HepG2 (cell line): ENCODE data around the gene CLDN7. TPM values are rescaled to one million over a fixed set of nuclear protein-coding genes. Genes with fewer than 3 reads are reported as not detected.
A peak's percentile ranks its signal among the peaks of the same experiment; 100 is the strongest.

Experiments
- ATRX ChIP-seq: sonication (generic); formaldehyde crosslinking; IDR thresholded peaks from 2 replicates; pipeline ENCODE4 v1.4.0; 2020; ENCODE audit warnings: missing genetic modification reagents, borderline replicate concordance
- CREB1 ChIP-seq, 2 experiments: fragments of 450-650 bp in 1 of 2; IDR thresholded peaks; 2 replicates each; pipeline ENCODE4 v1.6.1; 2016 to 2017; ENCODE audit warnings: control low read depth in 1 of 2, mild to moderate bottlenecking in 1 of 2, missing compliant biosample characterization in 1 of 2, missing genetic modification characterization in 1 of 2
- DNMT1 ChIP-seq: sonication (generic); formaldehyde crosslinking; IDR thresholded peaks from 2 replicates; pipeline ENCODE4 v1.5.1; 2020; ENCODE audit warnings: mild to moderate bottlenecking, missing genetic modification reagents
- HHEX ChIP-seq: IDR thresholded peaks from 2 replicates; pipeline ENCODE4 v1.6.1; 2016; ENCODE audit warnings: control low read depth
- HIVEP1 ChIP-seq: sonication (generic); formaldehyde crosslinking; IDR thresholded peaks from 2 replicates; pipeline ENCODE4 v1.4.0; 2020; ENCODE audit warnings: mild to moderate bottlenecking, missing genetic modification reagents
- MTF1 ChIP-seq: sonication (generic); formaldehyde crosslinking; IDR thresholded peaks from 2 replicates; pipeline ENCODE4 v1.5.0; 2020; ENCODE audit warnings: missing genetic modification reagents
- NCOA5 ChIP-seq: sonication (generic); formaldehyde crosslinking; IDR thresholded peaks from 2 replicates; pipeline ENCODE4 v1.4.0; 2020; ENCODE audit warnings: missing genetic modification reagents
- POLR2AphosphoS2 ChIP-seq: IDR thresholded peaks from 2 replicates; pipeline ENCODE4 v1.6.1; 2011; ENCODE audit warnings: low read depth, low read length, improper control_type of control experiment
- SMAD1 ChIP-seq: sonication (generic); formaldehyde crosslinking; IDR thresholded peaks from 2 replicates; pipeline ENCODE4 v1.4.0; 2020; ENCODE audit warnings: missing genetic modification reagents, low read depth, mild to moderate bottlenecking, borderline replicate concordance
- SNAPC2 ChIP-seq: sonication (generic); formaldehyde crosslinking; IDR thresholded peaks from 2 replicates; pipeline ENCODE4 v1.8.1; 2022; ENCODE audit warnings: mild to moderate bottlenecking, missing genetic modification reagents
- SOX13 ChIP-seq, 3 experiments: fragments of 450-650 bp in 1 of 3; sonication (generic) in 1 of 3; formaldehyde crosslinking in 1 of 3; IDR thresholded peaks in 2 of 3; conservative IDR thresholded peaks in 1 of 3; 2 replicates each; pipeline versions ENCODE4 v1.5.0 to v1.6.1; 2016 to 2020; ENCODE audit warnings: antibody characterized with exemption in 1 of 3, mild to moderate bottlenecking in 1 of 3, missing compliant biosample characterization in 1 of 3, missing genetic modification reagents in 1 of 3, moderate library complexity in 1 of 3
- TMF1 ChIP-seq: sonication (generic); formaldehyde crosslinking; IDR thresholded peaks from 2 replicates; pipeline ENCODE4 v1.8.1; 2022; ENCODE audit warnings: low read depth, missing genetic modification reagents
- U2AF2 ChIP-seq: fragments of 200-400 bp; formaldehyde crosslinking; IDR thresholded peaks from 2 replicates; pipeline ENCODE4 v1.6.1; 2017; ENCODE audit warnings: low read depth, mild to moderate bottlenecking, low read length
- WIZ ChIP-seq: sonication (generic); formaldehyde crosslinking; IDR thresholded peaks from 2 replicates; pipeline ENCODE4 v1.5.1; 2020; ENCODE audit warnings: mild to moderate bottlenecking, missing genetic modification reagents
- ZNF33B ChIP-seq: sonication (generic); formaldehyde crosslinking; IDR thresholded peaks from 2 replicates; pipeline ENCODE4 v1.5.1; 2020; ENCODE audit warnings: mild to moderate bottlenecking, missing genetic modification reagents
- ZNF430 ChIP-seq: sonication (generic); formaldehyde crosslinking; IDR thresholded peaks from 2 replicates; pipeline ENCODE4 v1.9.0; 2021; ENCODE audit warnings: mild to moderate bottlenecking, missing genetic modification reagents
- ZNF510 ChIP-seq: sonication (generic); formaldehyde crosslinking; IDR thresholded peaks from 2 replicates; pipeline ENCODE4 v1.4.0; 2020; ENCODE audit warnings: low read depth, mild to moderate bottlenecking, missing genetic modification reagents
- ZNF556 ChIP-seq: sonication (generic); formaldehyde crosslinking; IDR thresholded peaks from 2 replicates; pipeline ENCODE4 v1.4.0; 2020; ENCODE audit warnings: mild to moderate bottlenecking, missing genetic modification reagents, borderline replicate concordance
- ZNF678 ChIP-seq: sonication (generic); formaldehyde crosslinking; IDR thresholded peaks from 2 replicates; pipeline ENCODE4 v1.4.0; 2020; ENCODE audit warnings: mild to moderate bottlenecking, missing genetic modification reagents
- polyA plus RNA-seq, 8 experiments: library from polyadenylated mRNA; depleted of rRNA in 3 of 8; stranded (reverse) in 7 of 8; unstranded in 1 of 8; fragments of >200 nt; fragmentation: Illumina TruSeq in 4 of 8; extraction: Trizol in 4 of 8; gene quantifications; 2 replicates each; pipeline versions ENCODE4 v1.2.1 to v1.2.3, GENCODE V29; 2011 to 2016; ENCODE audit warnings: low read depth in 4 of 8, missing spikeins in 1 of 8, mixed read lengths in 1 of 8; ENCODE audit not compliant: insufficient read depth in 1 of 8
- total RNA-seq, 5 experiments: library from RNA; depleted of rRNA; stranded (reverse); fragments of >200 nt; fragmentation: Illumina TruSeq; extraction: Trizol; gene quantifications; 2 replicates each; pipeline ENCODE4 v1.2.3, GENCODE V29; 2016; ENCODE audit warnings: low read depth in 1 of 5
- TF ChIP-seq, protein P1 (sequence below): sonication (generic); formaldehyde crosslinking; IDR thresholded peaks from 2 replicates; pipeline ENCODE4 v1.4.0; 2020; ENCODE audit warnings: missing genetic modification reagents
- TF ChIP-seq, protein P2 (sequence below): sonication (generic); formaldehyde crosslinking; IDR thresholded peaks from 2 replicates; pipeline ENCODE4 v1.4.0; 2020; ENCODE audit warnings: mild to moderate bottlenecking, missing genetic modification reagents
- TF ChIP-seq, protein P3 (sequence below): sonication (generic); formaldehyde crosslinking; IDR thresholded peaks from 2 replicates; pipeline ENCODE4 v1.4.0; 2020; ENCODE audit warnings: missing genetic modification reagents
- TF ChIP-seq, protein P4 (sequence below): sonication (generic); formaldehyde crosslinking; IDR thresholded peaks from 2 replicates; pipeline ENCODE4 v1.4.0; 2020; ENCODE audit warnings: missing genetic modification reagents
- TF ChIP-seq, protein P5 (sequence below): sonication (generic); formaldehyde crosslinking; IDR thresholded peaks from 2 replicates; pipeline ENCODE4 v1.5.0; 2020; ENCODE audit warnings: missing genetic modification reagents, mild to moderate bottlenecking, borderline replicate concordance

The CLDN7 gene
- total and polyA plus RNA-seq, 2 of the 13 experiments (the other 11 are each of a cell fraction or from before 2014, with no cell fraction given), result not detected

DNA sequence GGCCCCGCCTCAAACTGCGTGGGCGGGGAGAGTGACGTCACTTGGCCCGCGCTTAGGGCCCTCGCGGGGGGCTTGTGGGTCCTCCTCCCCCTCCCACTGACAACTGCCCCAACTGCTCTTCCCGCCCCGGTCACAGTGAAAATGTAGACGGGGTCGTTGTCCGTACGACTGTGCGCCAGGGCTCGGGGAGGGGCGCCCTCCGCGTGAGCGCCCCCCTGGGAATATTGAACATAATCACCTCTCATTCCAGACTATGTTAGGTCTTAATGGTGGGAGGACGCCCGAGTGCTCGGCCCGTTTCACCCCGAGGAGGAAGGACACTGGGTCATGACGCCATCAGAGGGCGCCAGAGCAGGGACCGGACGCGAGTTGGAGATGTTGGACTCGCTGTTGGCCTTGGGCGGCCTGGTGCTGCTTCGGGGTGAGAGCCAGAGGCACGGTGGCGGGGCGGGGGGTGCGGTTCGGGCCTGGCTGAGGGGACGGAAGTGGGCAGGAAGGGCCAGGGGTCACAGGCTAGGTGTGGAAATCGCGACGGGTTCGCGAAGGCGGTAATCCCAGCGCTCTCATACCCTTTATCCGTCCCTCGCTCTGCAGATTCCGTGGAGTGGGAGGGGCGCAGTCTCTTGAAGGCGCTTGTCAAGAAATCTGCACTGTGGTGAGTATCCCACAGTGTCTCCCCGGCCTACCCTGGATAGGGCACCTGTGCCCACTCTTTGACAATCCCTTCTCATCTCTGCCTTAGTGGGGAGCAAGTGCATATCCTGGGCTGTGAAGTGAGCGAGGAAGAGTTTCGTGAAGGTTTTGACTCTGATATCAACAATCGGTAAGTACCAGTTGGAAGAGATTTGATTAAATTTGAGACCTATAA, 9.9 kb downstream of the CLDN7 start, which contains the start of gene ELP5 (continued):
- TF ChIP-seq, protein P1, sequence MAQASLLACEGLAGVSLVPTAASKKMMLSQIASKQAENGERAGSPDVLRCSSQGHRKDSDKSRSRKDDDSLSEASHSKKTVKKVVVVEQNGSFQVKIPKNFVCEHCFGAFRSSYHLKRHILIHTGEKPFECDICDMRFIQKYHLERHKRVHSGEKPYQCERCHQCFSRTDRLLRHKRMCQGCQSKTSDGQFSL (CRISPR knock-in tag), result peak; percentile 84
- TF ChIP-seq, protein P2, sequence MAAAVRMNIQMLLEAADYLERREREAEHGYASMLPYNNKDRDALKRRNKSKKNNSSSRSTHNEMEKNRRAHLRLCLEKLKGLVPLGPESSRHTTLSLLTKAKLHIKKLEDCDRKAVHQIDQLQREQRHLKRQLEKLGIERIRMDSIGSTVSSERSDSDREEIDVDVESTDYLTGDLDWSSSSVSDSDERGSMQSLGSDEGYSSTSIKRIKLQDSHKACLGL, result peak; percentile 78
- no peak for TF ChIP-seq HHEX (CRISPR knock-in tag)
- peak; percentile 78 for TF ChIP-seq HIVEP1 (CRISPR knock-in tag)
- no peak for TF ChIP-seq MTF1 (CRISPR knock-in tag)
- TF ChIP-seq CREB1 (IDR thresholded peaks at IDR 0.05), result peak; percentile 99
- TF ChIP-seq CREB1 (CRISPR knock-in tag; IDR thresholded peaks at IDR 0.05), result peak; percentile 98
- no peak for TF ChIP-seq ZNF33B
- no peak for TF ChIP-seq SOX13 (IDR thresholded peaks at IDR 0.05)
- peak in 1 of 2 experiments; percentile 50; a peak in 2 of 4 replicates for TF ChIP-seq SOX13 (CRISPR knock-in tag; conservative IDR thresholded peaks at IDR 0.05 in 1 of 2, IDR thresholded peaks at IDR 0.05 in 1 of 2)
- TF ChIP-seq SMAD1 (CRISPR knock-in tag), result no peak
- TF ChIP-seq, protein P3, sequence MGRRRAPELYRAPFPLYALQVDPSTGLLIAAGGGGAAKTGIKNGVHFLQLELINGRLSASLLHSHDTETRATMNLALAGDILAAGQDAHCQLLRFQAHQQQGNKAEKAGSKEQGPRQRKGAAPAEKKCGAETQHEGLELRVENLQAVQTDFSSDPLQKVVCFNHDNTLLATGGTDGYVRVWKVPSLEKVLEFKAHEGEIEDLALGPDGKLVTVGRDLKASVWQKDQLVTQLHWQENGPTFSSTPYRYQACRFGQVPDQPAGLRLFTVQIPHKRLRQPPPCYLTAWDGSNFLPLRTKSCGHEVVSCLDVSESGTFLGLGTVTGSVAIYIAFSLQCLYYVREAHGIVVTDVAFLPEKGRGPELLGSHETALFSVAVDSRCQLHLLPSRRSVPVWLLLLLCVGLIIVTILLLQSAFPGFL (CRISPR knock-in tag), result no peak
- TF ChIP-seq ZNF556 (CRISPR knock-in tag), result peak; percentile 84; the same call in 1 of the 2 replicates
- no peak for TF ChIP-seq ZNF678
- TF ChIP-seq, protein P4, sequence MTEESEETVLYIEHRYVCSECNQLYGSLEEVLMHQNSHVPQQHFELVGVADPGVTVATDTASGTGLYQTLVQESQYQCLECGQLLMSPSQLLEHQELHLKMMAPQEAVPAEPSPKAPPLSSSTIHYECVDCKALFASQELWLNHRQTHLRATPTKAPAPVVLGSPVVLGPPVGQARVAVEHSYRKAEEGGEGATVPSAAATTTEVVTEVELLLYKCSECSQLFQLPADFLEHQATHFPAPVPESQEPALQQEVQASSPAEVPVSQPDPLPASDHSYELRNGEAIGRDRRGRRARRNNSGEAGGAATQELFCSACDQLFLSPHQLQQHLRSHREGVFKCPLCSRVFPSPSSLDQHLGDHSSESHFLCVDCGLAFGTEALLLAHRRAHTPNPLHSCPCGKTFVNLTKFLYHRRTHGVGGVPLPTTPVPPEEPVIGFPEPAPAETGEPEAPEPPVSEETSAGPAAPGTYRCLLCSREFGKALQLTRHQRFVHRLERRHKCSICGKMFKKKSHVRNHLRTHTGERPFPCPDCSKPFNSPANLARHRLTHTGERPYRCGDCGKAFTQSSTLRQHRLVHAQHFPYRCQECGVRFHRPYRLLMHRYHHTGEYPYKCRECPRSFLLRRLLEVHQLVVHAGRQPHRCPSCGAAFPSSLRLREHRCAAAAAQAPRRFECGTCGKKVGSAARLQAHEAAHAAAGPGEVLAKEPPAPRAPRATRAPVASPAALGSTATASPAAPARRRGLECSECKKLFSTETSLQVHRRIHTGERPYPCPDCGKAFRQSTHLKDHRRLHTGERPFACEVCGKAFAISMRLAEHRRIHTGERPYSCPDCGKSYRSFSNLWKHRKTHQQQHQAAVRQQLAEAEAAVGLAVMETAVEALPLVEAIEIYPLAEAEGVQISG (CRISPR knock-in tag), result peak; percentile 87
- no peak for TF ChIP-seq WIZ (CRISPR knock-in tag)
- TF ChIP-seq, protein P5, sequence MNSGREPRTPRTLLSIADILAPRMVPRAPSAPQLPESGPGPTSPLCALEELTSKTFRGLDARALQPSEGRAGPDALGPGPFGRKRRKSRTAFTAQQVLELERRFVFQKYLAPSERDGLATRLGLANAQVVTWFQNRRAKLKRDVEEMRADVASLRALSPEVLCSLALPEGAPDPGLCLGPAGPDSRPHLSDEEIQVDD (CRISPR knock-in tag), result peak; percentile 68; the same call in 1 of the 2 replicates
- no peak for TF ChIP-seq DNMT1 (CRISPR knock-in tag)
- TF ChIP-seq SNAPC2 (CRISPR knock-in tag), result peak; percentile 83; the same call in 1 of the 2 replicates
- no peak for TF ChIP-seq ZNF510 (CRISPR knock-in tag)
- peak; percentile 79; the same call in 1 of the 2 replicates for TF ChIP-seq ZNF430
- no peak for TF ChIP-seq ATRX
- TF ChIP-seq U2AF2, result no peak
- TF ChIP-seq NCOA5, result no peak
- 0 out of 2 replicates have a peak, but pooled peaks have one; percentile 52 for TF ChIP-seq POLR2AphosphoS2
- peak; percentile 35; the same call in 1 of the 2 replicates for TF ChIP-seq TMF1
